Left cardiac atrium (tissue), 4 donors: ENCODE measurements around the gene NR6A1. TPM values are rescaled to one million over a fixed set of nuclear protein-coding genes. Genes with fewer than 3 reads are reported as not detected.

Experiments
- ATAC-seq, 2 donors: fragments of 200-7000 bp; cut with Tn5 transposase; one replicate each; pipeline ENCODE4 v1.9.1; 2020; ENCODE audit warnings: mild to moderate bottlenecking in 2 of 2, moderate library complexity in 2 of 2
- DNase-seq: peaks from one replicate; pipeline ENCODE4 v3.0.0-alpha.2; 2020
- intact Hi-C, 2 donors: fragments of 100-400 bp; cut with DNase I; formaldehyde crosslinking; loops; one replicate each; pipeline versions ENCODE4 v1.14.1 to v1.15.1; 2022 to 2023
- total RNA-seq, 2 donors: library from RNA; stranded (reverse); fragmentation: NEBNext Ultra II Directional; extraction: Animal tissue kit (Norgen Biotek cat#: 25700); gene quantifications; one replicate each; pipeline ENCODE4 v1.2.1, GENCODE V29; 2021
- donor health status: DM: no; HTN: yes; CAD: no.
- donor health status: DM: no; HTN: yes; CAD: no; lungs with severe emphysema.
- donor health status: DM: yes; HTN: yes; CAD: no.
- donor health status: Dilated cardiomyopathy.

Gene NR6A1
- total RNA-seq, 2 donors from 2014 or later: 1.2 to 1.3 TPM

DNA sequence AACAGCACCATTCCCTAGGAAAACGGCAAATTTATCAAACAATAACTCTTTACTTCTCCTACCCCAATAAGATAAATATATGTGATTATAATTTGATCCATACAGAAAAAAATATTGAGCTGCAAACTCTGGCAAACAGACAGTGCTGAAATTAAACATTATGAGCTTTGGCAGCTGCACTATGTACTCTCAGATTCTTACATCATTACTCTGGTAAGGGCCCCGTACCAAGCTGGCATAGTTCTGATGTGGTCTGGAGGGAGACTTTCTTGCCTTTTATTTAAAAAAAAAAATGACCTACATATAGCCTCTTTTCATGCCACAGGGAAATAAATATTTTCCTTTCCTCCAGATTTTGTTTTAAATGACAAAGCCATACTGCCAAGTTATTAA, 95.0 kb downstream of the NR6A1 start:
- intact Hi-C loops: no loop called here
- DNase-seq (no peak), ATAC-seq (peak in 1 of 2 donors; percentile 71)

DNA sequence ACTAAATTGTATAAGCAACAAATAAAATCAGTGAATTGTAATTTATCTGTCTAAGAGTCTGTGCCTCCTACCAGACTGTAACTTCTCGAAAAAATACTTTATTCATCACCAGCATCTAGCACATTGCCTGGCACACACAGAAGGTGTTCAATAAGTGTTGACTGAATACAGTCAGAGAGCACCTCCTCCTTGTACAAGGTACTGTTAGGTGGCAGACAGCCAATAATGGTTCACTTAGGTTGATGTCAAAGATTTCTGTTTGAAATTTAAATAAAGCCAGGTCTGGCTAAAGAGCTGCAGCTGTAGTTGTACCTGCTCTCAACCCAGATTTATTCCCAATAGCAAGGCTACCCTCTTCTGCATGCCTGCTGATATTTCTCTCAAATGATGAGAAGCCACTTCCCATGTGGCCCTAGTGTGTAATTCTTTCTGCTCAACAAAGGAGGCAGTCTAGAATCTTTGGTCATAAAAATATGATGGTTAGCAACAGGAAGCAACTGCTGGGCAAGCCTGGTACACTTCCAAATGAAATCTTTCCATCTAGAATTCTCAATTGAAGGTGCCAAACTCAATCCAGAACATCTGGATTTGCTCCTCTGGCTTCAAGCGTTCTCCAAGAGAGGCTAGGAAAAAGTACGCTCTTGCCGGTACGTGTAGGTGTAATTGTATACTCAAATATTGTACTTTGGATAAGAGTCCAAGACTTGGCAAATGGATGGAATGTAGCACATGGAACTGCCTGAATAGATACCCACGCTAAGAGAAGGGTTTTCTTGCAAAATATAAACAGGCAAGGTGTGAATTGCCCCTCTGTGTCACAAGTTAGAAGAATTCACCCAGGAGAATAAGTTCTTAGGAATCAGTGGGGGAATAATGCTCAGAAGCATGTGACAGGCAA, 95.6 kb downstream of the NR6A1 start:
- no peak for DNase-seq
- intact Hi-C loops: no loop called here
- ATAC-seq: no peak

DNA sequence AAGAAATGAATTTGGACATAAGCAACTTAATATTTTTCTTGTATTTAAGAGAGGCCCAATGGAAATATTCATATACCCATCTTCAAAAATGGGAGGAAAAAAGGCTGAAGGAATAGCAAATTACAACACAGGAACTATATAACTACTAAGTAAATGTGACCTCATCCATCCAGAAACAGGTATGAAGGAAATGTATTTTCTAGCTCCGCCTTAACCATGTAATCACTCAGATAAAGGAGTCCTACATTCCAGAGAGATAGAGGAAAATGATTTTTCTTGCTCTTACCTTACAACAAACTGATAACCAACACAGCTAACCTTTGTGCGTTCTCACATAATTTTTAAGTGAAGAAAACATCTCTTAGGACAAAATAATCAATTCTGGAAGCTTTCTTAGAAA, 96.5 kb downstream of the NR6A1 start:
- DNase-seq (no peak), ATAC-seq (no peak)
- intact Hi-C loops: no loop called here

DNA sequence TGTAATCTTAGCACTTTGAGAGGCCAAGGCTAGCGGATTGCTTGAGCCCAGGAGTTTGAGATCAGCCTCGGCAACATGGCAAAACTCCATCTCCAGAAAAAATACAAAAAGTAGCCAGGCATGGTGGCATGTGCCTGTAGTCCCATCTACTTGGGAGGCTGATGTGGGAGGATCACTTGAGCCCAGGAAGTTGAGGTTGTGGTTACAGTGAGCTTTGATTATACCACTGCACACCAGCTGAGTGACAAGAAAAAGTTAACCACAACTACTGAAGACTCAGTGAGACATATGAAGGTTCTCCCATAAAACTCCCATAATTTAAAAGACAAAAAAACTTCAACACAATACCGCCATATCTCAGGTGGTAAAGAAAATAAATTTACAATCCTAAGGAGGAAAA, 98.0 kb downstream of the NR6A1 start:
- DNase-seq (no peak), ATAC-seq (no peak)
- intact Hi-C loops: no loop called here

DNA sequence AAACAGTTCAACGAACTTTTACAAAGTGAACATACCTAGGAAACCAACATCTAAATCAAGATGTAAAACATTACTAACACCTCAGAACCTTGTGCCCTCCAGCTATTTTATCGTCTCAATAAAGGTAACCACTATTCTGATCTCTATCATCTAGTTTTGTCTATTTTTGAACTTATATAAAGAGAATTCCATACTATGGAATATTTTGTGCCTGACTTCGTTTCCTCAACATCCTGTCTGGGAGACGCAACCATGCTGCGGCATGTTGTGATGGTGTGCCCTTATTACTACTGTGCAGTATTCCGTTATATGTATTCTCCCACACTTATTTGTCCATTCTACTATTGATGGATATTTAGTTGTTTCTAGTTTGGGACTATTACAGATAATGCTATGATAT, 99.2 kb downstream of the NR6A1 start:
- ATAC-seq (no peak), DNase-seq (no peak)
- intact Hi-C loops: no loop called here

DNA sequence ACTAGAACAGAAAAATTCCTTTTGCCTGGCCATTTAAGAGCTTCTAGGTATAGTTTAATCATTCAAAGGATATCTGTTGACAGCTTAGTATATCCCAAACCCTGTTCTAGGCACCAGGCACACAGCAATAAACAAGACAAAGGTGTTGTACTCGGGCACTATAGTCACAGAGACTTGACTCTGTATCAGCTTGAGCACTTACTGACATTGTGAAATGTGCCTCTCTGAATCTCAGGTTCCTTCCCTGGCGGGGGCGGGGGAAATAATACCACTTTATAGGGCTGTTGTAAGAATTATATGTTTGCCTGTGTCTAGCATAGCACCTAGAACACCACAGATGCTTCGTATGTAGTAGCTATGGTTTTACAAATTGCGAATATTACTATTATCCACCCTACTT, 104.5 kb downstream of the NR6A1 start:
- intact Hi-C loops: no loop called here
- DNase-seq (no peak), ATAC-seq (no peak)

DNA sequence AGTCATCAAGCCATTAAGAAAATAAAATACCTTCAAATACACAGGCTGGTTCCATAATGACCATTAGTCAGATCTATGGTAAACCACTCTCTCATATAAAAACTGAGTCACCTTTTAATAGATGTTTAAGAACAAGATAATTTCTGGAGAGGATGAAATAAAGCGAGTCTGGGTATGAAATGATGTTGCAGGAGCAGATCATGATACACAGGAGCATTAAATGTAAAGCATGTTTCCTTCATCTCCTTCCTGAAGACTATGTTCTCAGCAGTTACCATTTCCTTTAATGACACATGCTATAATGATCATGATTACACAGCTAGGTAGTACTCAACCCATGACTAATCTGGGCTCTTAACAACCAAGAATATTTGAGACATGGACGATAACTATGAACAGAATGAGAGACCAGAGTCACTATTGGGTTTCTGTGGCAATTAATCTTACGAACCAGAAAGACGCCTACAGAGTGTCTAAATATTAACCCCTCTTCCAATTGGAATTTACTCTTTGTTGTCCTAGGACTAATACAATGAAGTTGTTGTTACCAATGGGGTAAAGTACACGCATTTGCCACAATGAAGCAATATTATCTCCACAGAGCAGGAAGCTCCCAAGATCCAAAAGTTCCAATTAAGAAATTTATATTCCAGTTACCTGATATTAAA, 105.6 kb downstream of the NR6A1 start:
- intact Hi-C loops: no loop called here
- DNase-seq: no peak
- no peak for ATAC-seq

DNA sequence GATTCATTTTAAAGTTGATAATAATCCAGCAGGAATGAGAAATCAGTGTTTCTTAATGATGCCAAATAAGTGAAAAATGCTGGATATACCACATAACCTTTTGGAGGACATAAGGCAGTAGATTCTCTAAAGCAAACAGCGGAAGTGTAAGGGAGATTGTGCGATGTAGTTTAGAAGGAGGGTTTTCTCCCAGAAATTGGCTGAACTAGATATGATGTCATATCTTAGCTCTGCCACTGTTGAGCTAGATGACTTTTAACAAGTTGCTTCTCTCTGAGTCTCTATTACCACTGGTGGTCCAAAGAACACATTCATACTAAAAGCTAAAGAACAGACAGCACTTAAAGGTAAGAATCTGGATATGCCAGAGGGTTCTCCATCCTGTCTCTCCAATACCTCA, 107.0 kb downstream of the NR6A1 start:
- intact Hi-C loops: no loop called here

DNA sequence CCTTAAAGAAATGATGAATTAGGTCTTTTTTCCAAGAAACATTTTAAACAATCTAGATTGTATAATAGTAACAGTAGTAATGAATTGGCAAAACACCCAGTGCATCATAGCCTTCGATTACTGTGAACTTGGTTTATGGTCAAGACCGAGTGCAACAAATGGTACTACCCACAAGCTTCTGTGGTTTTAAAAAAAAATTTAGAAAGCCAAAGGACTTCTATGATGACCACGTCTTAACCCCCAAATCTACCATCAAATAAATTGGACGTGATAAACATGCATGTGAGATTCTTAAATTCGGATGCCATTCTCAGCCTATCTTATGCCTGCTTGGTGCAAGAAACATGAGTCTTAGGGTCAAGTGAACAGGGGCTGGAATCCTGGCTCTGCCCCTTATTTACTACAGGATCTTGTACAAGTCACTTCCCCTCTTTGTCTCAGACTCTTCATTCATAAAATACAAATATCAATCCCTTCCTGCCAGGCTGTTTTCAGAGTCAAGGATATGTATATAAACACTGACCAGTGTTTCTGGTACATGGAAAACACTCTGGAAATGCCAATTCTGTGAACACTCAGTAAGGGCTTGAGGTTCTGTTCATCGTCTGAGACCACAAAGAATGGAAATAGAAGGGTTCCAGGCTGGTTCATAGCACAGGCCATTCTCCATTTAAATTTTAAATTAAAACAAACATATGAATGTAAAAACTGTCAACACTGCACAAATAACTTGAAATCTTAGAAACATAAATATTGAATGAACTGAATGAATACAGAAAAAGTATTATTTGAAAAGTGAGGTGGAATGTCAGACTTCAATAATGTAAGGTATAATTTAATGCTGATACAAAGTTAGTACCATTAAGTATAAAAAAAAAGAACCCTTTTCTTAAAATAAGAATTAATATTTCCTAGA, 107.8 kb downstream of the NR6A1 start:
- no peak for DNase-seq
- intact Hi-C loops: no loop called here
- ATAC-seq: no peak

More for the DNA sequence above, 107.0 kb downstream of the NR6A1 start:
- ATAC-seq (no peak), DNase-seq (no peak)

DNA sequence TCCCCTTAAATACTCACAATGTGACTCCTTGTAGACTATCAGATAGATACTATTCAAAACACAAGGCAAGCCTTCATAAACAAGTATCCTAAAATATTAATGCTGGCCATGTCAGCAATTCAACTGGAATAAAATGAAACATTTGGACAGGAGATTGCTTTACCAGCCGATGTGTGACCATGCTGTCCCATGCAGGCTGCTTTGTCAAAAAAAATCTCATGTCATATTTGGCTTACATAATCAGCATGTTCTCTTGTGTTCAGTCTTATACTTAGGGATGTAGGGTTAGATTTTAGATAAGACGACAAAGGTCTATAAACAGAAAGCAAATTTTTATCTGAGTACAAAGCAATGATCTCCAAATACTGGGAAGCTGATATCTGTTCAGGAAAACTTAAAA, 108.5 kb downstream of the NR6A1 start:
- DNase-seq: no peak
- ATAC-seq: no peak
- intact Hi-C loops: no loop called here

DNA sequence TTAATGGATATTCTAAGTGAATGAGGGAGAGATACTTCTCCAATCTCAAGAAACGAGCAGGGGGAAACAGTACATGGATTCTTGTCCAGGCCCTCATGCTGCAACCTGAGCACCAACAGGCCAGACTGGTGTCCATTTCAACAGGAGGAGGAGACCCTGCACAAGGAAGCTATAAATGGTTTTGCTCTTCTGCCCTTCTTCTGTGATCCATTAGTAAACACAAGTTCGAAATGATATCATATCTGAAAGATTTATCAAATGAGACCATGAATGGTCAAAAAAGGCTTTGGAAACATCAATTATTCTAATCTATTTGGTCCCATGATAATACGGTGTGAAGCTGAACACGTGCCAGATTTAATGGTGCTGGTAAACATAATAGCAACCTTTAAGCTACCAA, 109.8 kb downstream of the NR6A1 start:
- ATAC-seq (no peak), DNase-seq (no peak)
- intact Hi-C loops: no loop called here

DNA sequence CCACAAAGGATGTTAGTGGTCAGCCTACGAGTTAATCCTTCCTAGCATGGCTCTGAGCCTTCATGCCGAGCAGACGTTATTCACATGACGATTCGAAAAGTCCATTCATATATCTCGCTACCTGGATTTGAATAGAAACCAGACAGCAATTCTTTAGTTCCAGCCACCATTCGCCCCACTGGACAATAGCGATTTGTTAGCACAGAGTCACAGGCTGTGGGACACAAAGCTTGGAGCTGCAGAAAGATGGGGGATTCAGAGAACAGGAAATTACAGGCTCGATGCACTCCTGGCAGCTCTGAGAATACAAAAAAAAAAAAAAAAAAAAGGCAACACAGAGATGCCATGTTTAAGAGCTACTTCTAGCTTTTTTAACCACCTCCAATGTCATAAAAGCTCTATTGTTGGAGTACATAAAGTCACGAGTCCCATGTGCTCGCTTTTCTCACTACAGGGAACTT, 110.7 kb downstream of the NR6A1 start:
- no peak for ATAC-seq
- DNase-seq: no peak
- intact Hi-C loops: no loop called here

DNA sequence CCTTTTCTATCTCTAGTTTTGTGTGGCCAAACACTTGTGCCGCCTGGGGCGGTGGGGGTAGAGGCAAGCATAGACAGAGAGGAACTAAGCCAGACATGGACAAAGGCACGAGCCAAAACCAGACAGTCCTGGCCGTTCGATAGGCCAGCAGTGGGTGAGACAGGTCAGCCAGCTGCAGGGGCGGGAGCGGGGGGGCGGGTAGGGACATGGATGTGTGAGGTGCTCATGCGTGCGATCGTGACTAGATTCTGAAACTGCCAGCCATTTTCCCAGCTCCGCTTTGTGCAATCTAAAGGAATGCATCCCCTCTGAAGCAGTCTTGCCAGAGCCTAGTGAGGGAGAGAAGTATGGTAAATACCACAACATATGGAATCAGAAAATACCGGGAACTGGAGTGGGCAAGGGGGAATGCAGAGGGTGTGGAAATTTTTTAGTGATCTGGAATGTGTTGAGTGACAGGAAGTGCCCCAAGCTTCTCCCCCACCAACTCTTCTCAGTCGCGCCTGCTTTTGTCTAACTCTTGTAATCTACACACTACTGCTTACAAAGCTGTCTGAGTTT, 111.9 kb downstream of the NR6A1 start:
- intact Hi-C loops: no loop called here
- DNase-seq (peak; percentile 80), ATAC-seq (peak; percentile 86 to 94)

DNA sequence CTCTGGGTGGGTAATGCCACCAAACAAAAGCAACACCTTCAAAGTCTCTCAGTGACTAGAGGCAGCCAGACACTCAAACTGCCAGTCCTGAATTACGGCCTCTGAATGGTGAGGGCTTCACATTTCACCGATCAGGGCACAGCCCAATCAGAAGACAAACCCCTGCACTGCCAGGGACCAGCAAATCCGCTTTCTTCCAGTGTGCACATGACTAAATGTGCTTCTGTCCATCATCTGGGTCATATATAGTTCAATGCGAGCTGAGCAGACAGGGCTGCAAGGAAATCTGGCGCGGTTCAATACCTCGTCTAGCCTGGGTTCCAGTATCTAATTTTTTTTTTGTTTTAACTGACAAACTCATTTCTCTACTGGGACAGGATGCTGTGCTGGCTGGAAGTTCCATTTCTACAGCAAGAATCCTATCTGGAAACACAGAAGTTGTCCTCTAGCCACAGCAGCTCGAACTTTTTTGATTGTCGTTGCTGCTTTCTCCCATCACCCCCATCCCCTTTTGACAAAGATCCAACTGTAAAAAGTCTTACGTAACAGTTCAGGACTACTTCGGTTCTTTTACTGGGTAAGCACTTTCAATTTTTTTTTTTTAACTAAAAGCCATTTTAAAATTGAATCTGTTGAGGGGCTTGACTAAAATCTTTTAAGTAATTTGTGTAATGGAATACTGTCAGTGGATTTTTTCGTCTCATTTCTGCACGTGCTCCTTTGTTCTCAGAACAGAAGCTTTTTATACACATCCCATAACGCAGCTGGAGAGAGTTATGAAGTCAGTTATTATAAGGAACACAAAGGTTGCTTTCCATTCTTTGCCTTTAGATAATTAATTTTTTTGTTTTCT, 112.7 kb downstream of the NR6A1 start:
- DNase-seq: peak; percentile 72
- ATAC-seq: peak; percentile 94 to 98
- intact Hi-C loops: no loop called here

DNA sequence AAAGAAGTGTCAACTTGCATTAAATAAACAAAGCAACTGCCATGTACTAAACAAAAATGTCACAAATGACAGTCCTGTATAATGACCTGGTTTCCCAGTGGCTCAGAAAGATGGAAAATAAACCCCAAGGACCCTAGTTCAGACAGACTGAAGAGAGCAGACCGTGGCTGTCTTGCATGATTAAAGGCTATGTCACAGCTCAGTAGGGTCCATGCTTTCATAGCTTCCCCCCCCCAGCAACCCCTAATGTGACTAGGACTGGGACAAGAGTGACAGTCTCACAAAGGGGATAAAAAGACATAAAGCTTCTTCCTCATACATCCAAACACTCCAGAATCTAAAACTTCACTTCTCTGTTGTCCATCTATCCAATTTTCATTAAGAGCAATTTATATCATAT, 113.6 kb downstream of the NR6A1 start:
- intact Hi-C loops: no loop called here
- no peak for ATAC-seq
- no peak for DNase-seq

DNA sequence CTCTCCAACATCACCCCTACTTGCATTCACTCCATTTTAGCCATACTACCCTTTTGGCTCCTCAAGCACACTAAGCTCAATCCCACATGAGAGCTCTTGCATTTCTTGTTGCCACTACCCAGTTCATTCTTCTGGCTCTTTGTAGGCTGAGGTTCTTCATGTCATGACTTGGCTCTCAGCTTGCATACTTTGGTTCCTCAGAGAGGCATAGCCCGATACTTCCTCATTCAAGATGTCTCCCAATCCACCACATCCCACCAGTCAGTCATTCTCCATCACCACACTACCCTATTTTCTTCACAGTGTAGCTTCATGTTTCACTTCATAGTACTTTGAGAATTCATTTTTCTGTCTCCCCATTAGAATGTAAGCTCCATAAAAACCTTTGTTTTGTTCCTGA, 116.7 kb downstream of the NR6A1 start:
- intact Hi-C loops: no loop called here
- DNase-seq (no peak), ATAC-seq (no peak)

DNA sequence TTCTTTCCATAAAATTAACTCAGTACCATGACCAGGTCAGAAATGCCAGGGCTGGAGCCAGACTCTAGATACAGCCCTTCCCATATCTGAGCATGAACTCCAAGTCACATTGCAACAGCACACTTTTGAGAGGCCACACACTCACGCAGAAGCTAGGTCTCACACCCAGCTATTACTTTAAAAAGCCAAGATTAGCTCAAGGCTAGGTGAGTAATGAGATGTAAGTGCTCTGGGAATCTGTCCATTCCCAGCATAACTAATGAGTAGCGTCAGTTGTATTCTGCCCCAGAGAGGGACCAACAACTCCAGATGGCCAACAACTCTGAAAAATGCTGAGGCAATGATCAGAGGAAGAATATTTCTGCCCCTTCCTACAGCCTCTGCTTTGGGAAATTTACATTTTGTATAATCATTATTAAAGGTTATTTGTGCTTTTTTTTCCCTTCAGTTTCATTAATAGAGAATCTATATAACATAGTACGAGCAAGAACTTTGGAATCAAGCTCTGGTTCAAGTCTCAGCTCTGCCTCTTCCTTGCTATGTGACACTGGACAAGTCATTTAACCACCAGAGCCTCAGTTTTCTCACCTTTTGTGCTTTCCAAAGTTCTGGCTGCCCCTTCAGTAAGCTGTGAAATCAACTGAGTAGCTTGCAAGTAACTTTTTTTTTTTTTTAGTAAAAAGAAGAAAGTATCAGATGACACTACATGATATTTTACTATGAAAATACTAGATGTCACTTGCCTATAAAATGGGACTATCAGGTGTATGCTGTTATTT, 118.3 kb downstream of the NR6A1 start:
- peak; percentile 72 to 91 for ATAC-seq
- no peak for DNase-seq

DNA sequence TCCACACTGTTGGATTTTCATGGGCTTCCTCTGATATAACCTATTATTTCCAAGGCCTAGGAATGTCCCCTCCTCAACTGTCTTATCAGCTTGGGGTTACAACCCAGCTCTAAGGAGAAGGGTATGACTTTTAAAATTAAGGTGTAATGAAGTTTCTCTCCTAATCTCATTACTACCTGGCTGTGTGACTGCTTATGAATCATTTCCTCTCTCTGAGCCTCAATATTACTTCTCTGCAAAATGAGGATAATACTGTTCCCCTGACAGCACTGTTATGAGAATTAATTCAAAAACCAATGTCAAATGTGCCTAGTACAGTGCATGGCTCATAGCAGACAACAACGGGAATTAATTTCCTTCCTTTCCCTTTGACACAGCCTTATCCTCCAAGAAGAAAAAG, 118.9 kb downstream of the NR6A1 start:
- DNase-seq (no peak), ATAC-seq (no peak)
- intact Hi-C loops: no loop called here

More for the DNA sequence above, 118.3 kb downstream of the NR6A1 start:
- intact Hi-C loops: no loop called here
